Trophoblast cell (in vitro differentiated cells and primary cell): Measurements from ENCODE around the gene INTS3.

ENCODE experiments used
- DNase-seq, 2 donors: peaks; one replicate each; pipeline ENCODE4 v3.0.0-alpha.2; 2016
- H2AFZ ChIP-seq: 2 replicates; pipeline ENCODE4 v1.6.1; 2013; ENCODE audit warnings: low read length, moderate library complexity, mild to moderate bottlenecking; ENCODE audit not compliant: insufficient read depth, poor library complexity
- H2AK5ac ChIP-seq: 2 replicates; pipeline ENCODE4 v1.6.1; 2013; ENCODE audit warnings: mild to moderate bottlenecking, low read length
- H2BK120ac ChIP-seq: 2 replicates; pipeline ENCODE4 v1.6.1; 2013; ENCODE audit warnings: low read length, mild to moderate bottlenecking, moderate library complexity; ENCODE audit not compliant: insufficient read depth, poor library complexity
- H2BK12ac ChIP-seq: 2 replicates; pipeline ENCODE4 v1.6.1; 2013; ENCODE audit warnings: mild to moderate bottlenecking, low read length, moderate library complexity
- H2BK5ac ChIP-seq: 2 replicates; pipeline ENCODE4 v1.6.1; 2013; ENCODE audit warnings: low read length, low read depth, moderate library complexity, mild to moderate bottlenecking; ENCODE audit not compliant: poor library complexity
- H3K14ac ChIP-seq: 2 replicates; pipeline ENCODE4 v1.6.1; 2013; ENCODE audit warnings: mild to moderate bottlenecking, low read length
- H3K18ac ChIP-seq: 2 replicates; pipeline ENCODE4 v1.6.1; 2013; ENCODE audit warnings: mild to moderate bottlenecking, low read length
- H3K23ac ChIP-seq: 2 replicates; pipeline ENCODE4 v1.6.1; 2013; ENCODE audit warnings: low read length
- H3K27ac ChIP-seq: 2 replicates; pipeline ENCODE4 v1.5.1; 2013; ENCODE audit warnings: low read depth, mild to moderate bottlenecking, inconsistent platforms, low read length, moderate library complexity
- H3K27me3 ChIP-seq: 2 replicates; pipeline ENCODE4 v1.6.1; 2013; ENCODE audit warnings: inconsistent platforms, mild to moderate bottlenecking, low read length, moderate library complexity; ENCODE audit not compliant: insufficient read depth
- H3K36me3 ChIP-seq, 2 experiments: 1 replicate in 1 of 2; 2 replicates in 1 of 2; pipeline ENCODE4 v1.6.1; 2013; ENCODE audit warnings: low read length in 2 of 2, mild to moderate bottlenecking in 2 of 2, moderate library complexity in 1 of 2; ENCODE audit not compliant: insufficient read depth in 2 of 2, control insufficient read depth in 1 of 2
- H3K4ac ChIP-seq: 2 replicates; pipeline ENCODE4 v1.6.1; 2013; ENCODE audit warnings: low read depth, mild to moderate bottlenecking, low read length, moderate library complexity
- H3K4me1 ChIP-seq, 2 experiments: 1 replicate in 1 of 2; 2 replicates in 1 of 2; pipeline ENCODE4 v1.6.1; 2013; ENCODE audit warnings: low read length in 2 of 2, mild to moderate bottlenecking in 2 of 2, moderate library complexity in 1 of 2; ENCODE audit not compliant: insufficient read depth in 2 of 2, control insufficient read depth in 1 of 2
- H3K4me2 ChIP-seq: 2 replicates; pipeline ENCODE4 v1.6.1; 2013; ENCODE audit warnings: inconsistent platforms, mild to moderate bottlenecking, low read length, moderate library complexity
- H3K4me3 ChIP-seq: 2 replicates; pipeline ENCODE4 v1.5.1; 2013; ENCODE audit warnings: mild to moderate bottlenecking, low read depth, low read length, inconsistent platforms
- H3K79me1 ChIP-seq: one replicate; pipeline ENCODE4 v1.6.1; 2013; ENCODE audit warnings: low read length
- H3K79me2 ChIP-seq: 2 replicates; pipeline ENCODE4 v1.6.1; 2013; ENCODE audit warnings: low read length, mild to moderate bottlenecking; ENCODE audit not compliant: control insufficient read depth, insufficient read depth, poor library complexity
- H3K9ac ChIP-seq: 2 replicates; pipeline ENCODE4 v1.6.1; 2013; ENCODE audit warnings: mild to moderate bottlenecking, low read length
- H3K9me3 ChIP-seq: 2 replicates; pipeline ENCODE4 v1.6.1; 2013; ENCODE audit warnings: low read depth, mild to moderate bottlenecking, control low read depth, inconsistent platforms, low read length; ENCODE audit not compliant: insufficient read depth
- H4K12ac ChIP-seq: 2 replicates; pipeline ENCODE4 v1.6.1; 2013; ENCODE audit warnings: low read depth, mild to moderate bottlenecking, low read length, moderate library complexity
- H4K8ac ChIP-seq: 2 replicates; pipeline ENCODE4 v1.6.1; 2013; ENCODE audit warnings: low read depth, mild to moderate bottlenecking, low read length, moderate library complexity
- H4K91ac ChIP-seq: one replicate; pipeline ENCODE4 v1.6.1; 2013; ENCODE audit warnings: low read depth, mild to moderate bottlenecking, low read length, moderate library complexity
- WGBS: extraction: QIAGEN DNeasy Blood & Tissue Kit; methylation state at CpG from one replicate; pipeline ENCODE4 v1.1.7; 2013; ENCODE audit warnings: missing lambda C conversion rate; ENCODE audit not compliant: insufficient read length, insufficient coverage; ENCODE audit errors: extremely low coverage; 5-methylcytosine and 5-hydroxymethylcytosine counted together

Gene INTS3

DNA sequence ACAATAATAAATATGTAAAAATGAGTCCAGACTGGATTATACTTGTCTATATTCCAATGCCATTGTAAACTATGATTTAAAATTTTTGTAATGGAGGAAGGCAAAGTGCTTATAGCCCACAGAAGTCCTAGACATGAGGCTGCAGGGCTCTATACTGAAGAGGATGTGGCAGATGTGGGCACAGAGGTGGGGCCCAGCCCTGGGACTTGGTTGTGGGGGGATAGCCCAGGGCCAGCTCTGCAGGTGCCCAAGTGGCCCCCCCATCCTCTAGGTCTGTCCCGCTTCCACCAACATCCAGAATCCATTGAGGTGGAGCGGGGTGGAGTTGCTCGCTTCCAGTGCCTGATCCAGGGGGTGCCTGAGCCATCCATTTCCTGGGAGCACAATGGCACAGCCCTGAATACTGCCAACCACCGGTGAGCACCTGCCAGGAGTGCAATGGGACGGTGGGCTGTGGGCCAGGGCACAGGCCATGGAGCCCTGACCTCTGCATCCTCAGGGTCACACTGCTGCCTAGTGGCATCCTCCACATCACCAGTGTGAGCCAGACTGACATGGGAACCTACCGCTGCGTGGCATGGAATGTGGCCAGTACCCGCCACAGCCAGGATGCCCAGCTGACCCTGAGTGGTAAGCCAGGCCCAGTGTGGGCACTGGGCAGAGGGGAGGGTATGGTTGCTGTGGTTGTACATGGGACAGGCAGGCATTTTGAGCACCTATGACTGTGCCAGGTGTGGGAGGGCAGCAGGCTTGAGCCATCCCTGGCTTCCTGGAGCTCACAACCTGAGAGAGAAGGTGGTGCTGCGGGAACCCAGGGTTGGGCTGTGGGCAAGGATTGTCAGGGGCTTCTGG lies 68.3 kb downstream of the INTS3 start:
- H3K27ac ChIP-seq = no peak overlapping the region
- H3K27me3 ChIP-seq = no peaks in the 10 kb centered on the region
- H3K9me3 ChIP-seq = no peaks in the 10 kb centered on the region
- no peak overlapping the region for H2BK5ac ChIP-seq
- no peak overlapping the region for H3K14ac ChIP-seq
- H4K12ac ChIP-seq = no peak overlapping the region
- H3K79me1 ChIP-seq = no peaks in the 10 kb centered on the region
- H3K23ac ChIP-seq = no peak overlapping the region
- no peak overlapping the region for H3K9ac ChIP-seq
- H3K79me2 ChIP-seq = no peaks in the 10 kb centered on the region
- no peak overlapping the region for H3K18ac ChIP-seq
- H2BK120ac ChIP-seq = no peak overlapping the region
- no peak overlapping the region for H4K91ac ChIP-seq
- DNase-seq = no peak
- H2AFZ ChIP-seq = no peak overlapping the region
- H2AK5ac ChIP-seq = no peak overlapping the region
- no peak overlapping the region for H2BK12ac ChIP-seq
- no peak overlapping the region for H3K4me3 ChIP-seq
- H4K8ac ChIP-seq = no peak overlapping the region
- no peaks in the 10 kb centered on the region for H3K4me1 ChIP-seq
- H3K36me3 ChIP-seq = peaks cover 9 to 10% of the 10 kb centered on the region in 2 experiments
- WGBS = no CpG with 5 or more reads among the region's 9 CpGs
- no peak overlapping the region for H3K4ac ChIP-seq
- H3K4me2 ChIP-seq = no peak overlapping the region

DNA sequence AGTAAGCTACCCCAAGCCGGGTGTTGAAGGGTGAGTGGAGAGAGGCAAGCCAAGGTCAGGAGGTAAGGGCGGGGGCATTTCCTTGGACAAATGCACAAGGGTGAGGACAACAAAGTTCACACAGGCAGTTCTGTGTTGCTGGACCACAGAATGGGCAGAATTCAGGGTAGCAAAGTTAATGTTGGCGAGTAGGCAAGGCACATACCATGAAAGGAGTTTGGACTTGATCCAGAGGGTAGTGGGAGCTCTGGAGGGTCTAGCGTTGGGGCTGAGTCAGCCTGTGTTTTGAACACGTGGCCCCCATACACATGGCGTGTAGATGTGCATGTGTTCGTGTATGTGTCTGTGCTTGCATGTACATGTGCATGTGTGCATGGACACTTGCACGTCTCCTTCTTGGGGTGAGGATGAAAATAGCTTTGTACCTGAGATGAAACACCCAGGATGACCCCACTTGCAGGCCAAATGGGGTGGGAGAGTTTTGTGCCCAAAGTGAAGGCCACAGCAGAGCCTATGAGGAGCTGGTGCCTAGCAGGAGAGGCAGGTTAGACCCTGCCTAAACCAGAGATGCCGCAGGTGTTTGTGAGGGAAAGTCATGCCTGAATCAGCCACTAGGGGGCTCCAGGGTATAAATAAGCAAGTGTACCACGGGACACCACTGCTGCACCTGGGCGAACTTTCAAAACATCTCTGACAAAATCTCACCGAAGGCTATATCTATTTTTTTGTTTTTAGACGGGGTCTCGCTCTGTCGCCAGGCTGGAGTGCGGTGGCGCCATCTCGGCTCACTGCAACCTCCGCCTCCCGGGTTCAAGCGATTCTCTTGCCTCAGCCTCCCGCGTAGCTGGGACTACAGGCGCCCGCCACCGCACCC lies 69.2 kb downstream of the INTS3 start:
- no peak overlapping the region for H4K8ac ChIP-seq
- no peaks in the 10 kb centered on the region for H3K79me2 ChIP-seq
- H2BK5ac ChIP-seq = no peak overlapping the region
- no peak overlapping the region for H2BK120ac ChIP-seq
- H2AK5ac ChIP-seq = no peak overlapping the region
- WGBS = no CpG with 5 or more reads among the region's 26 CpGs
- H3K79me1 ChIP-seq = no peaks in the 10 kb centered on the region
- peak; percentile 71 to 92 for DNase-seq
- no peak overlapping the region for H3K14ac ChIP-seq
- no peak overlapping the region for H3K18ac ChIP-seq
- H3K23ac ChIP-seq = no peak overlapping the region
- no peak overlapping the region for H3K4me3 ChIP-seq
- H3K36me3 ChIP-seq = peaks cover 14 to 16% of the 10 kb centered on the region in 2 experiments
- no peak overlapping the region for H2AFZ ChIP-seq
- H4K91ac ChIP-seq = no peak overlapping the region
- no peak overlapping the region for H3K27ac ChIP-seq
- H3K9me3 ChIP-seq = no peaks in the 10 kb centered on the region
- no peak overlapping the region for H2BK12ac ChIP-seq
- H3K4me1 ChIP-seq = no peaks in the 10 kb centered on the region
- H3K4ac ChIP-seq = no peak overlapping the region
- no peak overlapping the region for H4K12ac ChIP-seq
- no peak overlapping the region for H3K4me2 ChIP-seq
- H3K27me3 ChIP-seq = no peaks in the 10 kb centered on the region
- H3K9ac ChIP-seq = no peak overlapping the region

DNA sequence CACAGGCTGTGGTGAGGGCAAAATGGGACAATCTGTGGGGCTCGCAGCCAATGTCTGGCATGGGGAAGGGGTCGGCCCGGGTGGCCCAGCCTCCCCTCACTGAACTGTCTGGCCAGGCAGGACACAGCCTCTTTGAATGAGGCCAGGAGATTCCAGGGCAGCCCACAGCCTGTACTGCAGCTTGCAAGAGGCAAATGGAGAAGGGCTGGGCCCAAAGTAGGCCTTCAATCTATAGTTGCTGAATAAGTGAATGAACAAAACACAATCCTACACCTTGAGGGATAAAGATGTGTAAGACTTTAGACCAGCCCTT lies 70.6 kb downstream of the INTS3 start:
- no peak overlapping the region for H2BK5ac ChIP-seq
- no peaks in the 10 kb centered on the region for H3K27me3 ChIP-seq
- H2BK120ac ChIP-seq = no peak overlapping the region
- no peak overlapping the region for H3K23ac ChIP-seq
- no peak overlapping the region for H2AFZ ChIP-seq
- H3K4me2 ChIP-seq = no peak overlapping the region
- no peak overlapping the region for H3K9ac ChIP-seq
- H4K8ac ChIP-seq = no peak overlapping the region
- H3K4me3 ChIP-seq = no peak overlapping the region
- H3K36me3 ChIP-seq = peaks cover 18% of the 10 kb centered on the region in 2 experiments
- no peak overlapping the region for H3K4ac ChIP-seq
- no peak overlapping the region for H4K12ac ChIP-seq
- no peak overlapping the region for H3K27ac ChIP-seq
- no peak overlapping the region for H3K18ac ChIP-seq
- no peaks in the 10 kb centered on the region for H3K79me1 ChIP-seq
- H2BK12ac ChIP-seq = no peak overlapping the region
- no peaks in the 10 kb centered on the region for H3K9me3 ChIP-seq
- DNase-seq = no peak
- H4K91ac ChIP-seq = no peak overlapping the region
- no peaks in the 10 kb centered on the region for H3K79me2 ChIP-seq
- WGBS = no CpG with 5 or more reads among the region's 3 CpGs
- H2AK5ac ChIP-seq = no peak overlapping the region
- H3K14ac ChIP-seq = no peak overlapping the region
- no peaks in the 10 kb centered on the region for H3K4me1 ChIP-seq

DNA sequence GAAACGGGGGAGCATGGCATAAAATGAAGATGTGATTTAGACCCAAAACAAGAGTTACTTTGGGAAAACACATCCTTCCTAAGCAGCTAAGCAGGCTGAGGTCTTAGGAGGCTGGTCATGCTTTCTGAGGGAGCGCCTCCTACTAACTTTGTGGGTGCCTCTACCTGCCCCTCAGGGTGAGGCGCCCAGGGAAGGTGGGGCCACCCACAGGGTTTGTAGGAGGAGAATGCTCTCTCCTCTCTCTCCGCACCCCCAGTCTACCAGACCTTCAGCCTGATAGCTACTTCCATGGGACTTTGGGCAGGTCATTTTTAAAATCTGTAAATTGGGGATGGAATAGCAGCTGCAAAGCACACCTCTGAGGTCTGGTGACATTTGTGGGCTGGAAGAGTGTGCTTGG lies 71.2 kb downstream of the INTS3 start:
- Histone ChIP-seq H3K27me3 (no peaks in the 10 kb centered on the region), H2BK5ac (no peak overlapping the region), H3K36me3 (peaks cover 18% of the 10 kb centered on the region in 2 experiments), H3K4me2 (no peak overlapping the region), H3K23ac (no peak overlapping the region), H3K4me3 (no peak overlapping the region), H4K91ac (no peak overlapping the region), H3K18ac (no peak overlapping the region), H2AFZ (no peak overlapping the region), H2BK12ac (no peak overlapping the region), H4K8ac (no peak overlapping the region), H3K9me3 (no peaks in the 10 kb centered on the region), H3K79me1 (no peaks in the 10 kb centered on the region), H3K14ac (no peak overlapping the region), H2BK120ac (no peak overlapping the region), H3K79me2 (no peaks in the 10 kb centered on the region), H2AK5ac (no peak overlapping the region), H3K9ac (no peak overlapping the region), H4K12ac (no peak overlapping the region), H3K4me1 (no peaks in the 10 kb centered on the region), H3K4ac (no peak overlapping the region), H3K27ac (no peak overlapping the region)
- WGBS = no CpG with 5 or more reads among the region's 4 CpGs
- no peak for DNase-seq
